Esophagus muscularis mucosa (tissue), 4 donors: ENCODE data around the gene ENTPD6.

Experiments used
- EP300 ChIP-seq: sonication (generic); formaldehyde crosslinking; IDR thresholded peaks from one replicate; pipeline ENCODE4 v1.6.1; 2017; ENCODE audit warnings: antibody characterized with exemption
- POLR2AphosphoS5 ChIP-seq, 2 donors: sonication (generic); formaldehyde crosslinking; IDR thresholded peaks; one replicate each; pipeline ENCODE4 v1.6.1; 2017; ENCODE audit warnings: antibody characterized with exemption in 2 of 2
- TF ChIP-seq, protein P1 (sequence below), 3 experiments: fragments of 200-600 bp in 2 of 3; fragments of 450-650 bp in 1 of 3; sonication (generic) in 2 of 3; IDR thresholded peaks; one replicate each; pipeline ENCODE4 v1.5.1; 2017 to 2019; ENCODE audit warnings: antibody characterized with exemption in 3 of 3, mild to moderate bottlenecking in 2 of 3, moderate library complexity in 1 of 3

DNA sequence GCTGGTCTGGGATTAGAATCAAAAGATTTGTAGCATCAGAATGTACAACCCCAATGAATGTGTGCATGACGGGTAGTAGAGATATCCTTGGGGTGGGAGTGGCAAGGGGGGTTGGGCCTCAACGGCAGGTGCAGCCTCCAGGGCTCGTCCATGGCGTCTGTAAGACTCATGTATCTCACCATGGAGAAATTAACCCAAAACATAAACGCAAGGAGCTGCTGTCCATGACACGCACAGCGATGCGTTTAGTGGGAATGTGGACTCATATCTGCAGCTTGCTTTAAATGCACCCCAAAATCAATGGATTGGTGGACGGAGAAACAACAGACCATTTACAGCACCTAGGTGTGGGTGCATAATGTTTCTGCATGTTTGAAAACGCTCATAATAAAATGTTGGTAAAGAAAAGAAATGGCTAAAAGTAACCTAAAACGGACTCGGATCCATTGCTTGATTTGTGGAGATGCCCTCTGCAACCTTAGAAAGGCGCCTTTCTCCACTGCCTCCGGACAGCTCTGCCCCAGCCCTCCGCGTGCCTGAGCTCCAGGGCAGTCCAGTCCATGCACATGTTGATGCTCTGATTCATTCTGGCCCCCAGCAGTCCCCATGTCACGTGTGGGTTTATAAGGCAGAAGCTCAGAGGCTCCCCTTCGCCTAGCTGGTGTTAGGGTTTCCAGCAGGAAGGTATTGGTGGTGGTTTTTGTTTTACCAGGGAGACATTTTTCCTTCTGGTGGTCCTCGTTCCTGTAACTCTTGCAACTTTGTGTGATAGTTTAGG is 76.9 kb downstream of the ENTPD6 start:
- peak in 1 of 2 donors; percentile 49 for TF ChIP-seq POLR2AphosphoS5 (IDR thresholded peaks at IDR 0.05)
- TF ChIP-seq, protein P1, sequence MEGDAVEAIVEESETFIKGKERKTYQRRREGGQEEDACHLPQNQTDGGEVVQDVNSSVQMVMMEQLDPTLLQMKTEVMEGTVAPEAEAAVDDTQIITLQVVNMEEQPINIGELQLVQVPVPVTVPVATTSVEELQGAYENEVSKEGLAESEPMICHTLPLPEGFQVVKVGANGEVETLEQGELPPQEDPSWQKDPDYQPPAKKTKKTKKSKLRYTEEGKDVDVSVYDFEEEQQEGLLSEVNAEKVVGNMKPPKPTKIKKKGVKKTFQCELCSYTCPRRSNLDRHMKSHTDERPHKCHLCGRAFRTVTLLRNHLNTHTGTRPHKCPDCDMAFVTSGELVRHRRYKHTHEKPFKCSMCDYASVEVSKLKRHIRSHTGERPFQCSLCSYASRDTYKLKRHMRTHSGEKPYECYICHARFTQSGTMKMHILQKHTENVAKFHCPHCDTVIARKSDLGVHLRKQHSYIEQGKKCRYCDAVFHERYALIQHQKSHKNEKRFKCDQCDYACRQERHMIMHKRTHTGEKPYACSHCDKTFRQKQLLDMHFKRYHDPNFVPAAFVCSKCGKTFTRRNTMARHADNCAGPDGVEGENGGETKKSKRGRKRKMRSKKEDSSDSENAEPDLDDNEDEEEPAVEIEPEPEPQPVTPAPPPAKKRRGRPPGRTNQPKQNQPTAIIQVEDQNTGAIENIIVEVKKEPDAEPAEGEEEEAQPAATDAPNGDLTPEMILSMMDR (IDR thresholded peaks at IDR 0.05) = no peak
- TF ChIP-seq EP300 = no peak
